ENCODE data around the gene RGS11. TPM values are rescaled to one million over a fixed set of nuclear protein-coding genes. Genes with fewer than 3 reads are reported as not detected.

RGS11 gene
- total and polyA plus RNA-seq, 9 of the 15 experiments (the other 6 are each of a cell fraction or from before 2014, with no cell fraction given) = not detected

DNA sequence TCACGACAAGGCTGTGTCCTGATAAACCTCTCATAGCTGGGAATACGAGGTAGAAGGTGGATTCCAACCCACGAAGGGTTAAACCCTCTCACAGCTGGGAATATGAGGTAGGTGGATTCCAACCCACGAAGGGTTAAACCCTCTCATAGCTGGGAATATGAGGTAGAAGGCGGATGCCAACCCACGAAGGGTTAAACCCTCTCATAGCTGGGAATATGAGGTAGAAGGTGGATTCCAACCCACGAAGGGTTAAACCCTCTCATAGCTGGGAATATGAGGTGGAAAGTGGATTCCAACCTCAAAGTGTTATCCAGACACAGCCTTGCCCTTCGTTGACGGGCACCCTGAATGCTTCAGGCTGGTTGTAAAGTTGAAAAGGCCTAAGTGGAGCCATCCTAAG is 45.8 kb upstream of the RGS11 start:
- no peak overlapping the region for H2AFZ ChIP-seq (ENCODE audit: low read depth, low read length)
- H3K27me3 ChIP-seq (ENCODE audit: control insufficient read depth in 2 of 2, insufficient read depth in 2 of 2, low read length in 2 of 2) = no peaks in the 10 kb centered on the region
- intact Hi-C loops (cut with micrococcal nuclease) = no loop called here
- H4K20me1 ChIP-seq (replicated peaks; ENCODE audit: control insufficient read depth, insufficient read depth, low read length) = peaks cover 37% of the 10 kb centered on the region; the same call in 1 of the 2 replicates
- H3K79me2 ChIP-seq (ENCODE audit: control insufficient read depth, insufficient read depth, low read length) = peaks cover 91% of the 10 kb centered on the region
- H3K27ac ChIP-seq (ENCODE audit: extremely low read depth, low read depth, low read length) = no peak overlapping the region
- CTCF ChIA-PET (ENCODE audit: low intra/inter-chr PET ratio) = no interaction called here
- no peak overlapping the region for H3K4me2 ChIP-seq (ENCODE audit: insufficient read depth, low read length)
- no peak overlapping the region for H3K4me3 ChIP-seq
- ATAC-seq (no peak), DNase-seq (ENCODE audit: extremely low read depth in 1 of 4, low spot score in 3 of 4) (no peak), FAIRE-seq (no peak)
- H3K9me3 ChIP-seq (replicated peaks; ENCODE audit: control insufficient read depth, insufficient read depth, low read depth, low read length) = no peaks in the 10 kb centered on the region
- peaks cover 55% of the 10 kb centered on the region for H3K36me3 ChIP-seq (ENCODE audit: control insufficient read depth, insufficient read depth, low read length)
- in situ Hi-C loops (cut with MboI) = no loop called here
- no peak for TF ChIP-seq NFRKB (IDR thresholded peaks at IDR 0.05; ENCODE audit: low read depth)
- H3K9ac ChIP-seq (ENCODE audit: insufficient read depth in 1 of 2, low read depth in 2 of 2, low read length in 2 of 2) = peak overlapping the region in 1 of 2 experiments; percentile 79; a peak in 1 of 4 replicates
- no TSS peak for BruUV-seq (replicated peaks)
- WGBS (ENCODE audit: insufficient coverage, low coverage, missing lambda C conversion rate) = 81% methylated on average over 9 of the region's 9 CpGs
- H3K9me1 ChIP-seq (ENCODE audit: control insufficient read depth, insufficient read depth, low read length) = peaks cover 5% of the 10 kb centered on the region
- POLR2A ChIA-PET = interaction anchor here (1.2 kb wide), 1 partner anchor 8 kb away, joined by 3 read pairs; no protein-coding TSS in a partner anchor
- peaks cover 21 to 72% of the 10 kb centered on the region in 2 experiments for H3K4me1 ChIP-seq (replicated peaks in 1 of 2; ENCODE audit: control insufficient read depth in 2 of 2, insufficient read depth in 2 of 2, low read length in 2 of 2)

DNA sequence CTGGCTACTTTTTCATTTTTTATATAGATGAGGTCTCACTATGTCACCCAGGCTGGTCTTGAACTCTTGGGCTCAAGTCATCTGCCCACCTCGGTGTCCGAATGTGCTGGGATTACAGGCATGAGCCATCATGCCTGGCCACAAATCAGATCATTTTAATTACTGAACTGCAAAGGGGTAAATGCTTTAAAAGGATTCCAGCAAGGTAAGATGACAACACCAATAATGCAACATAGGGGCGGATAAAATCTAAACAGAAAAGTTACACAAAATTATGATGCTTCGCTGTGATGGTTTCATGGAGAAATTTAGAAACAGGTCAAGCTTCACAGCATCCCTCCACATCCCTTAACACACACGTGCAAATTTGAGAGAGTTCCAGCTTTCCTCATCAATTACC is 44.5 kb upstream of the RGS11 start:
- no peak for FAIRE-seq
- H3K27ac ChIP-seq (ENCODE audit: extremely low read depth, low read depth, low read length) = no peak overlapping the region
- peaks cover 91% of the 10 kb centered on the region for H3K79me2 ChIP-seq (ENCODE audit: control insufficient read depth, insufficient read depth, low read length)
- no peaks in the 10 kb centered on the region for H3K27me3 ChIP-seq (ENCODE audit: control insufficient read depth in 2 of 2, insufficient read depth in 2 of 2, low read length in 2 of 2)
- H2AFZ ChIP-seq (ENCODE audit: low read depth, low read length) = no peak overlapping the region
- POLR2A ChIA-PET = no interaction called here
- ATAC-seq = no peak
- H3K4me1 ChIP-seq (replicated peaks in 1 of 2; ENCODE audit: control insufficient read depth in 2 of 2, insufficient read depth in 2 of 2, low read length in 2 of 2) = peaks cover 16 to 65% of the 10 kb centered on the region in 2 experiments
- H3K9me1 ChIP-seq (ENCODE audit: control insufficient read depth, insufficient read depth, low read length) = peaks cover 5% of the 10 kb centered on the region
- CTCF ChIA-PET (ENCODE audit: low intra/inter-chr PET ratio) = no interaction called here
- no peak overlapping the region for H3K4me2 ChIP-seq (ENCODE audit: insufficient read depth, low read length)
- no TSS peak for BruUV-seq (replicated peaks)
- H3K36me3 ChIP-seq (ENCODE audit: control insufficient read depth, insufficient read depth, low read length) = peaks cover 49% of the 10 kb centered on the region
- peaks cover 31% of the 10 kb centered on the region; the same call in 1 of the 2 replicates for H4K20me1 ChIP-seq (replicated peaks; ENCODE audit: control insufficient read depth, insufficient read depth, low read length)
- no peaks in the 10 kb centered on the region for H3K9me3 ChIP-seq (replicated peaks; ENCODE audit: control insufficient read depth, insufficient read depth, low read depth, low read length)
- in situ Hi-C loops (cut with MboI) = no loop called here
- no peak for DNase-seq (ENCODE audit: extremely low read depth in 1 of 4, low spot score in 3 of 4)
- intact Hi-C loops (cut with micrococcal nuclease) = no loop called here
- TF ChIP-seq ZNF77 (CRISPR knock-in tag; IDR thresholded peaks at IDR 0.05) (no peak), PBX2 (CRISPR knock-in tag; IDR thresholded peaks at IDR 0.05; ENCODE audit: low read depth) (no peak), PBX2 (tag; conservative IDR thresholded peaks at IDR 0.05; ENCODE audit: low read depth) (no peak), DNMT1 (IDR thresholded peaks at IDR 0.05) (no peak), ZNF75A (CRISPR knock-in tag; IDR thresholded peaks at IDR 0.05) (no peak)
- TF ChIP-seq, protein P1, sequence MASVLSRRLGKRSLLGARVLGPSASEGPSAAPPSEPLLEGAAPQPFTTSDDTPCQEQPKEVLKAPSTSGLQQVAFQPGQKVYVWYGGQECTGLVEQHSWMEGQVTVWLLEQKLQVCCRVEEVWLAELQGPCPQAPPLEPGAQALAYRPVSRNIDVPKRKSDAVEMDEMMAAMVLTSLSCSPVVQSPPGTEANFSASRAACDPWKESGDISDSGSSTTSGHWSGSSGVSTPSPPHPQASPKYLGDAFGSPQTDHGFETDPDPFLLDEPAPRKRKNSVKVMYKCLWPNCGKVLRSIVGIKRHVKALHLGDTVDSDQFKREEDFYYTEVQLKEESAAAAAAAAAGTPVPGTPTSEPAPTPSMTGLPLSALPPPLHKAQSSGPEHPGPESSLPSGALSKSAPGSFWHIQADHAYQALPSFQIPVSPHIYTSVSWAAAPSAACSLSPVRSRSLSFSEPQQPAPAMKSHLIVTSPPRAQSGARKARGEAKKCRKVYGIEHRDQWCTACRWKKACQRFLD (CRISPR knock-in tag; IDR thresholded peaks at IDR 0.05) = no peak
- WGBS (ENCODE audit: insufficient coverage, low coverage, missing lambda C conversion rate) = 87% methylated on average over 5 of the region's 5 CpGs
- H3K9ac ChIP-seq (ENCODE audit: insufficient read depth in 1 of 2, low read depth in 2 of 2, low read length in 2 of 2) = no peak overlapping the region
- no peak overlapping the region for H3K4me3 ChIP-seq
